ENCODE results near the gene LCN12.
"Not testable (repeated sequence)": the region's sequence is repeated elsewhere in the genome, so short reads cannot be mapped to it uniquely, and the experiment has no call there.

Gene LCN12

GRCh38 chr9:136991993-136992818, 40.1 kb downstream of the LCN12 start, which contains the start of gene PAXX:
Gene PAXX, plus strand, starts transcription at chr9:136992422. Its CDS starts 22 bp downstream, at chr9:136992444.
- peak; percentile 96 for DNase-seq

- DNase-seq = no peak
These were observed 40.8 kb downstream of the LCN12 start for GRCh38 chr9:136992819-136993369.

GRCh38 chr9:136994180-136994887, 42.3 kb downstream of the LCN12 start:
- DNase-seq = no peak

- DNase-seq = no peak
These were observed 42.8 kb downstream of the LCN12 start for GRCh38 chr9:136994888-136995230.

GRCh38 chr9:136995362-136995761, 43.3 kb downstream of the LCN12 start:
- DNase-seq = no peak

- DNase-seq = no peak
These were observed 43.8 kb downstream of the LCN12 start for GRCh38 chr9:136995772-136996311.

GRCh38 chr9:136996361-136997292, 44.6 kb downstream of the LCN12 start, which contains the start of gene CLIC3:
Gene CLIC3, minus strand, starts transcription at chr9:136996568. Its CDS starts 25 bp downstream, at chr9:136996543.
- DNase-seq = peak; percentile 20

- no peak for DNase-seq
These were observed 45.3 kb downstream of the LCN12 start for GRCh38 chr9:136997371-136997770.

- peak; percentile 27 for DNase-seq
These were observed 45.8 kb downstream of the LCN12 start for GRCh38 chr9:136997830-136998234.

GRCh38 chr9:137000177-137000930, 48.3 kb downstream of the LCN12 start:
- DNase-seq = peak; percentile 70

- DNase-seq = no peak
These were observed 50.0 kb downstream of the LCN12 start for GRCh38 chr9:137001857-137002645.

GRCh38 chr9:137002646-137003041, 50.6 kb downstream of the LCN12 start:
- no peak for DNase-seq

- DNase-seq = not testable (repeated sequence)
These were observed 52.2 kb downstream of the LCN12 start for GRCh38 chr9:137004285-137004684.

All from activated CD4-positive, alpha-beta T cell treated with anti-CD3 and anti-CD28 coated beads, Interleukin-2, amount 50 U/mL, for 16 hours (primary cell).